CD4-positive, alpha-beta T cell treated with Interleukin-4 for 4 hours (primary cell): ENCODE data around the gene SEC24A.
"Not testable (repeated sequence)": the region's sequence is repeated elsewhere in the genome, so short reads cannot be mapped to it uniquely, and the experiment has no call there.

Source experiments
- DNase-seq: peaks from one replicate; pipeline ENCODE4 v3.0.0-alpha.2; 2020

SEC24A gene

GRCh38 chr5:134758504-134759341 lies 110.1 kb downstream of the SEC24A start, which contains the start of gene DDX46:
Gene DDX46 (plus strand): TSS chr5:134758779. CDS start chr5:134758939, 160 bp downstream.
- peak; percentile 93 for DNase-seq

GRCh38 chr5:134767528-134768291 lies 119.1 kb downstream of the SEC24A start:
- DNase-seq = not testable (repeated sequence)

GRCh38 chr5:134769206-134769605 lies 120.6 kb downstream of the SEC24A start:
- DNase-seq = no peak

GRCh38 chr5:134772461-134773125 lies 124.0 kb downstream of the SEC24A start:
- no peak for DNase-seq

GRCh38 chr5:134777366-134777765 lies 128.8 kb downstream of the SEC24A start:
- DNase-seq = no peak
